ENCODE measurements around the gene ENOX1. TPM values are rescaled to one million over a fixed set of nuclear protein-coding genes. Genes with fewer than 3 reads are reported as not detected.

The ENOX1 gene
- total RNA-seq, 4 donors from 2014 or later: 0.27 to 0.83 (median 0.53) TPM; not detected in 1

GRCh38 chr13:43760257-43760656 is 26.5 kb downstream of the ENOX1 start:
- no peaks in the 10 kb centered on the region for H3K27me3 ChIP-seq
- no peaks in the 10 kb centered on the region for H3K9me3 ChIP-seq
- DNase-seq: no peak
- no peaks in the 10 kb centered on the region for H3K4me1 ChIP-seq
- H3K27ac ChIP-seq: no peak overlapping the region
- no peaks in the 10 kb centered on the region for H3K36me3 ChIP-seq
- H3K4me3 ChIP-seq: no peak overlapping the region
- no peak for TF ChIP-seq CTCF (IDR thresholded peaks at IDR 0.05)
- TF ChIP-seq POLR2A (IDR thresholded peaks at IDR 0.05): no peak

- no peak overlapping the region for H3K27ac ChIP-seq
- no peaks in the 10 kb centered on the region for H3K9me3 ChIP-seq
- no peaks in the 10 kb centered on the region for H3K4me1 ChIP-seq
- TF ChIP-seq POLR2A (IDR thresholded peaks at IDR 0.05): no peak
- no peak for TF ChIP-seq CTCF (IDR thresholded peaks at IDR 0.05)
- no peaks in the 10 kb centered on the region for H3K27me3 ChIP-seq
- no peak overlapping the region for H3K4me3 ChIP-seq
- H3K36me3 ChIP-seq: no peaks in the 10 kb centered on the region
- no peak for DNase-seq
Observed at GRCh38 chr13:43758834-43759233, 27.9 kb downstream of the ENOX1 start.

GRCh38 chr13:43757266-43757665 is 29.5 kb downstream of the ENOX1 start:
- Histone ChIP-seq H3K9me3 (no peaks in the 10 kb centered on the region), H3K4me3 (no peak overlapping the region), H3K36me3 (no peaks in the 10 kb centered on the region), H3K27me3 (no peaks in the 10 kb centered on the region), H3K27ac (no peak overlapping the region), H3K4me1 (no peaks in the 10 kb centered on the region)
- DNase-seq: no peak
- TF ChIP-seq CTCF (IDR thresholded peaks at IDR 0.05) (no peak), POLR2A (IDR thresholded peaks at IDR 0.05) (no peak)

GRCh38 chr13:43755844-43756243 is 30.9 kb downstream of the ENOX1 start:
- no peak for TF ChIP-seq POLR2A (IDR thresholded peaks at IDR 0.05)
- no peak for TF ChIP-seq CTCF (IDR thresholded peaks at IDR 0.05)
- H3K4me1 ChIP-seq: no peaks in the 10 kb centered on the region
- no peaks in the 10 kb centered on the region for H3K27me3 ChIP-seq
- no peak overlapping the region for H3K27ac ChIP-seq
- H3K9me3 ChIP-seq: no peaks in the 10 kb centered on the region
- H3K4me3 ChIP-seq: no peak overlapping the region
- no peak for DNase-seq
- no peaks in the 10 kb centered on the region for H3K36me3 ChIP-seq

- no peak for DNase-seq
- no peaks in the 10 kb centered on the region for H3K4me1 ChIP-seq
- no peaks in the 10 kb centered on the region for H3K9me3 ChIP-seq
- TF ChIP-seq CTCF (IDR thresholded peaks at IDR 0.05) (no peak), POLR2A (IDR thresholded peaks at IDR 0.05) (no peak)
- no peaks in the 10 kb centered on the region for H3K36me3 ChIP-seq
- no peak overlapping the region for H3K27ac ChIP-seq
- no peak overlapping the region for H3K4me3 ChIP-seq
- no peaks in the 10 kb centered on the region for H3K27me3 ChIP-seq
Observed at GRCh38 chr13:43751624-43752023, 35.1 kb downstream of the ENOX1 start.

GRCh38 chr13:43749503-43749902 is 37.3 kb downstream of the ENOX1 start:
- H3K4me1 ChIP-seq: no peaks in the 10 kb centered on the region
- no peaks in the 10 kb centered on the region for H3K36me3 ChIP-seq
- no peak overlapping the region for H3K4me3 ChIP-seq
- DNase-seq: no peak
- no peaks in the 10 kb centered on the region for H3K9me3 ChIP-seq
- TF ChIP-seq CTCF (IDR thresholded peaks at IDR 0.05): no peak
- TF ChIP-seq POLR2A (IDR thresholded peaks at IDR 0.05): no peak
- no peak overlapping the region for H3K27ac ChIP-seq
- no peaks in the 10 kb centered on the region for H3K27me3 ChIP-seq
